Fibroblast of skin of right quadriceps (primary cell): ENCODE measurements around the gene PAIP2.
"Not testable (repeated sequence)": the region's sequence is repeated elsewhere in the genome, so short reads cannot be mapped to it uniquely, and the experiment has no call there.

Source experiments
- DNase-seq: peaks from one replicate; pipeline ENCODE4 v3.0.0-alpha.2; 2013

The PAIP2 gene

GRCh38 chr5:139335811-139336210 is 5.8 kb upstream of the PAIP2 start:
- no peak for DNase-seq

- no peak for DNase-seq
Measured at GRCh38 chr5:139340051-139340450, 1.6 kb upstream of the PAIP2 start.

GRCh38 chr5:139341187-139341688 is 416 bp upstream of the PAIP2 start:
- no peak for DNase-seq

- no peak for DNase-seq
Measured at GRCh38 chr5:139342423-139342723, 719 bp downstream of the PAIP2 start.

GRCh38 chr5:139343476-139343875 is 1.8 kb downstream of the PAIP2 start:
- DNase-seq = no peak

GRCh38 chr5:139344177-139344576 is 2.5 kb downstream of the PAIP2 start:
- no peak for DNase-seq

- DNase-seq = not testable (repeated sequence)
Measured at GRCh38 chr5:139345442-139345841, 3.8 kb downstream of the PAIP2 start.

- not testable (repeated sequence) for DNase-seq
Measured at GRCh38 chr5:139347863-139348262, 6.2 kb downstream of the PAIP2 start.

GRCh38 chr5:139354186-139354585 is 12.5 kb downstream of the PAIP2 start:
- DNase-seq = no peak

- DNase-seq = not testable (repeated sequence)
Measured at GRCh38 chr5:139355900-139356299, 14.2 kb downstream of the PAIP2 start.

- no peak for DNase-seq
Measured at GRCh38 chr5:139358064-139358463, 16.4 kb downstream of the PAIP2 start.

GRCh38 chr5:139360384-139360783 is 18.7 kb downstream of the PAIP2 start:
- no peak for DNase-seq

- DNase-seq = no peak
Measured at GRCh38 chr5:139361835-139362429, 20.3 kb downstream of the PAIP2 start.

- no peak for DNase-seq
Measured at GRCh38 chr5:139363937-139364336, 22.3 kb downstream of the PAIP2 start.

- no peak for DNase-seq
Measured at GRCh38 chr5:139364466-139364865, 22.8 kb downstream of the PAIP2 start.

- no peak for DNase-seq
Measured at GRCh38 chr5:139368613-139369012, 27.0 kb downstream of the PAIP2 start.

GRCh38 chr5:139369181-139369580 is 27.5 kb downstream of the PAIP2 start:
- peak; percentile 63 for DNase-seq

GRCh38 chr5:139371482-139372435 is 30.1 kb downstream of the PAIP2 start:
- no peak for DNase-seq

- no peak for DNase-seq
Measured at GRCh38 chr5:139374909-139375308, 33.3 kb downstream of the PAIP2 start.

GRCh38 chr5:139376364-139376763 is 34.7 kb downstream of the PAIP2 start:
- no peak for DNase-seq

- DNase-seq = no peak
Measured at GRCh38 chr5:139377226-139377625, 35.6 kb downstream of the PAIP2 start.

GRCh38 chr5:139378101-139378825 is 36.6 kb downstream of the PAIP2 start:
- DNase-seq = no peak

- DNase-seq = no peak
Measured at GRCh38 chr5:139378941-139379361, 37.3 kb downstream of the PAIP2 start.
